ENCODE measurements around the gene PLOD1.

PLOD1 gene

GRCh38 chr1:11981378-11982009, 47.0 kb downstream of the PLOD1 start:
- Mint-ChIP-seq H3K4me3 (peak overlapping the region; percentile 94 to 97), H3K4me1 (ENCODE audit: low read depth in 2 of 2) (peaks cover 41 to 44% of the 10 kb centered on the region in 2 donors), H3K27ac (peak overlapping the region; percentile 96 to 98), H3K36me3 (ENCODE audit: insufficient read depth) (peaks cover 24% of the 10 kb centered on the region), H3K27me3 (no peaks in the 10 kb centered on the region), H3K9me3 (no peaks in the 10 kb centered on the region)
- no peak for DNase-seq
- ATAC-seq (replicated peaks), result no peak

GRCh38 chr1:11982010-11982392, 47.5 kb downstream of the PLOD1 start:
- H3K4me1 Mint-ChIP-seq (ENCODE audit: low read depth in 2 of 2), result peaks cover 41 to 44% of the 10 kb centered on the region in 2 donors
- H3K27ac Mint-ChIP-seq, result peak overlapping the region; percentile 52 to 98
- DNase-seq, result no peak
- H3K4me3 Mint-ChIP-seq, result peak overlapping the region; percentile 94 to 97
- H3K36me3 Mint-ChIP-seq (ENCODE audit: insufficient read depth), result peaks cover 24% of the 10 kb centered on the region
- H3K9me3 Mint-ChIP-seq, result no peaks in the 10 kb centered on the region
- ATAC-seq (replicated peaks), result no peak
- no peaks in the 10 kb centered on the region for H3K27me3 Mint-ChIP-seq

DNA sequence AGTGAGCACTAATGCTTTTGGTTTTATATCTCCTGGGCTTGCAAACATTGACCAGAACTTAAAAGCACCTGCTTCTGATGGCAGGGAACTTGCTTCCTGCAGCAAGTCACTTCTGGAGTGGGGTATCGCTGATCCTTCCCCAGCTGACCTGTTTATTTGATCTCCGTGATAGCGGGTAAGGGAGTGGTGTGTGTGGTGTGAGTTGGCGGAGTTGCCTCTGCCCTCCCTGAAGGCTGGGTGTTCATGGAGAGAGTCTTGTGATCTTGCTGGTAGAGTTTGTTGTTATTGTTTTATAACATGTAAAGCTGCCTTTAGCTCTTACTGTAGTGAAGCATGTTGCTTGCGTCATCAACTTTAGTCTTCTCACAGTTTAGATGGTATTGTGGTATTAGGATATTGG, 49.6 kb downstream of the PLOD1 start:
- DNase-seq, result no peak
- Mint-ChIP-seq H3K4me1 (ENCODE audit: low read depth in 2 of 2) (peaks cover 44 to 47% of the 10 kb centered on the region in 2 donors), H3K36me3 (ENCODE audit: insufficient read depth) (peaks cover 31% of the 10 kb centered on the region), H3K4me3 (no peak overlapping the region), H3K27ac (peak overlapping the region in 1 of 2 donors; percentile 65), H3K27me3 (no peaks in the 10 kb centered on the region), H3K9me3 (no peaks in the 10 kb centered on the region)
- no peak for ATAC-seq (replicated peaks)

DNA sequence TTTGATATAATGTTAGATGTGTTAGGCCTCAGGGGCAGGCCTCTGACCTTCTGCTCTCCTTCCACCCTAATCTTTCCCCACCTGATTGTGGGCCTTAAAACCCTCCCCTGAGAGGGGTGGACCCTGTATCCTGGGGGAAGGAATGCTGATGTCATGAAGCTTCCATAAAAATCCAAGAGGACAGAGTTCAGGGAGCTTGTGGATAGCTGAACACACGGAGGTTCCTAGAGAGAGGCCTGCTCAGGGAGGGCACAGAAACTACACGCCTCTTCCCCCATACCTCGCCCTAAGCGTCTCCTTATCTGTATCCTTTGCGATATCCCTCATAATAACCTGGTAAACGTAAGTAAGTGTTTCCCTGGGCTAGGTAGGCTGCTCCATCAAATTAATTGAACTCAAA, 50.1 kb downstream of the PLOD1 start:
- ATAC-seq (replicated peaks), result no peak
- H3K4me1 Mint-ChIP-seq (ENCODE audit: low read depth in 2 of 2), result peaks cover 45% of the 10 kb centered on the region in 2 donors
- no peaks in the 10 kb centered on the region for H3K9me3 Mint-ChIP-seq
- H3K36me3 Mint-ChIP-seq (ENCODE audit: insufficient read depth), result peaks cover 35% of the 10 kb centered on the region
- H3K27ac Mint-ChIP-seq, result peak overlapping the region in 1 of 2 donors; percentile 65
- H3K4me3 Mint-ChIP-seq, result no peak overlapping the region
- DNase-seq, result no peak
- H3K27me3 Mint-ChIP-seq, result no peaks in the 10 kb centered on the region

DNA sequence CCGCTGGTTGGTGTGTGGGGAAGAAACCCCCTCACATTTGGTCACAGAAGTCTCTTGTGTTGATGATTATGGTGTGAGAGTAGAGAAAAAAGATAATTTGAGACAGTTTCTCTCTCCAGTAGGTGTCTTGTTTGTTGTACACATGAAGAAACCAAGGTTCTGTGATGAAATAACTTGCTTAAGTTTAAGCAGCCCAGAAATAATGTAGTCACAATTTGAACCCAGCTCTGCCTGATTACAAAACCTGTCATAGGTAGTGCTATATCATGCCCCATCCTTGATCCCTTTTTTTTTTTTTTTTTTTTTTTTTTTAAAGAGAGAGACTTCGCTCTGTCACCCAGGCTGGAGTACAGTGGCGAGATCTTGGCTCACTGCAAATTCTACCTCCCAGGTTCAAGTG, 50.7 kb downstream of the PLOD1 start:
- Mint-ChIP-seq H3K9me3 (no peaks in the 10 kb centered on the region), H3K27me3 (no peaks in the 10 kb centered on the region), H3K4me1 (ENCODE audit: low read depth in 2 of 2) (peaks cover 47 to 48% of the 10 kb centered on the region in 2 donors), H3K4me3 (no peak overlapping the region), H3K36me3 (ENCODE audit: insufficient read depth) (peaks cover 41% of the 10 kb centered on the region), H3K27ac (peak overlapping the region in 1 of 2 donors; percentile 51)
- ATAC-seq (replicated peaks) (no peak), DNase-seq (no peak)

- no peaks in the 10 kb centered on the region for H3K27me3 Mint-ChIP-seq
- H3K4me1 Mint-ChIP-seq (ENCODE audit: low read depth in 2 of 2), result peaks cover 49 to 50% of the 10 kb centered on the region in 2 donors
- ATAC-seq (replicated peaks) (no peak), DNase-seq (no peak)
- no peak overlapping the region for H3K4me3 Mint-ChIP-seq
- no peaks in the 10 kb centered on the region for H3K9me3 Mint-ChIP-seq
- peaks cover 47% of the 10 kb centered on the region for H3K36me3 Mint-ChIP-seq (ENCODE audit: insufficient read depth)
- peak overlapping the region in 1 of 2 donors; percentile 51 for H3K27ac Mint-ChIP-seq
Measured at GRCh38 chr1:11985851-11986250, 51.3 kb downstream of the PLOD1 start.

DNA sequence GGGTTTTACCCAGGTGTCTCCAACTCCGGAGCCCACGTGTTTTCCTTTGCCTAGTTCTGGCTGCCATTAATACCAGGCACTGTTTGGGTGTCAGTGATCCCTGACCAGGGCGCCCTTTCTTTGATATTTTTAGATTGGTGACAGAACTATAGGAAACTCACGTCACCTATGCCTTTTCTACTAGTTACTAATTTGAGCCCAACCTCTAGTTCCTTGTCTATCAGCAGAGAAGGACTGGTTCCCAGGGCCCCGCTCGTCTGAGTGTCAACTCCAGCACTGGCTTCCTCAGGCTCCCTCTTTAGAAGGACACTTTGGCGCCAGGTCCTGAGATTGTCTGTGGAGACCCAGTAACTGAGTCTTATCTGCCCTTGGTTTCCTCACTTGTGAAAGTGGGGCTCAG, 55.2 kb downstream of the PLOD1 start:
- H3K27me3 Mint-ChIP-seq, result no peaks in the 10 kb centered on the region
- H3K9me3 Mint-ChIP-seq, result no peaks in the 10 kb centered on the region
- H3K36me3 Mint-ChIP-seq (ENCODE audit: insufficient read depth), result peaks cover 67% of the 10 kb centered on the region
- H3K27ac Mint-ChIP-seq, result peak overlapping the region; percentile 79 to 83
- DNase-seq (no peak), ATAC-seq (replicated peaks) (no peak)
- peaks cover 22 to 27% of the 10 kb centered on the region in 2 donors for H3K4me1 Mint-ChIP-seq (ENCODE audit: low read depth in 2 of 2)
- no peak overlapping the region for H3K4me3 Mint-ChIP-seq

DNA sequence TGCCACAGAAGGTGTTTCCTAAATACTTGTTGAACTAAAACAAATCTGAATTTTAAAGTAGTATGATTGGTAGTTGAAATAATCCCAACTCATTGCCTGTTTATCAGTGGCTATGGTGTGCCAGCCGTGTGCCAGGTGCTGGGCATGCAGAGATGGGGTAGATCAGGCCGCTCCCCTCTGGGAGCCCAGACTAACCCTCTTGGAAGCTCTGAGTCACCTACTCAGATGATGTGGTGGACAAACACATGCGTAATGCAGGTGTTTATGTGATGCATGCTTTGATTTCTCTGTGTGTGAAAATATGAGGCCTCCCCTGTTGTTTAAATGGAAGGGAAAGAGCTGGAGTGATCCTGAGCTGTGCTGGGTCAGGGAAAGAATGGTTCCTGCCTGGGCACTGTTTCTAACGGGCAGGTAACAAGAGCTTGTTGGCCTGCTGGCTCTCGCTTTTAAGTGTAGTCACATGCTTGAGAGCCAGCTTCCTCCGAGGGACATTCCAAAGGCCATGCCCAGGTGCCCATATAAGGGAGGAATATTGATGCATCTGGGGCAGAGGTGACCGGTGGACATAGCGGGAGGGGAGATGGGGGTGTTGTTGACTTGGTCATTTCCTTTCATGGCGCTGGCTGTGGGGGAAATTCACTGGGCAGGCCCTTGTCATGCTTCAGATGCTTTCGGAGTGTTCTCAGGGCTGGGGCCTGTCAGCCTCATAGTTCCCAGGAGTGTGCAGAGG, 56.0 kb downstream of the PLOD1 start:
- ATAC-seq (replicated peaks), result no peak

GRCh38 chr1:11991969-11992676, 57.6 kb downstream of the PLOD1 start:
- H3K27ac Mint-ChIP-seq, result no peak overlapping the region
- H3K4me3 Mint-ChIP-seq, result no peak overlapping the region
- H3K4me1 Mint-ChIP-seq (ENCODE audit: low read depth in 2 of 2), result peaks cover 16 to 20% of the 10 kb centered on the region in 2 donors
- no peaks in the 10 kb centered on the region for H3K9me3 Mint-ChIP-seq
- H3K27me3 Mint-ChIP-seq, result no peaks in the 10 kb centered on the region
- no peak for ATAC-seq (replicated peaks)
- H3K36me3 Mint-ChIP-seq (ENCODE audit: insufficient read depth), result peaks cover 69% of the 10 kb centered on the region
- no peak for DNase-seq

More for the DNA sequence above, 56.0 kb downstream of the PLOD1 start:
- peak overlapping the region in 1 of 2 donors; percentile 83 for H3K27ac Mint-ChIP-seq
- no peaks in the 10 kb centered on the region for H3K9me3 Mint-ChIP-seq
- peaks cover 60% of the 10 kb centered on the region for H3K36me3 Mint-ChIP-seq (ENCODE audit: insufficient read depth)
- no peaks in the 10 kb centered on the region for H3K27me3 Mint-ChIP-seq
- no peak overlapping the region for H3K4me3 Mint-ChIP-seq
- peaks cover 22 to 24% of the 10 kb centered on the region in 2 donors for H3K4me1 Mint-ChIP-seq (ENCODE audit: low read depth in 2 of 2)
- DNase-seq, result no peak

- no peak overlapping the region for H3K4me3 Mint-ChIP-seq
- H3K36me3 Mint-ChIP-seq (ENCODE audit: insufficient read depth), result peaks cover 66% of the 10 kb centered on the region
- H3K27ac Mint-ChIP-seq, result no peak overlapping the region
- ATAC-seq (replicated peaks) (no peak), DNase-seq (no peak)
- no peaks in the 10 kb centered on the region for H3K27me3 Mint-ChIP-seq
- no peaks in the 10 kb centered on the region for H3K9me3 Mint-ChIP-seq
- H3K4me1 Mint-ChIP-seq (ENCODE audit: low read depth in 2 of 2), result no peaks in the 10 kb centered on the region
Measured at GRCh38 chr1:11997081-11997850, 62.7 kb downstream of the PLOD1 start.

- Mint-ChIP-seq H3K27ac (no peak overlapping the region), H3K9me3 (no peaks in the 10 kb centered on the region), H3K4me1 (ENCODE audit: low read depth in 2 of 2) (no peaks in the 10 kb centered on the region), H3K4me3 (no peak overlapping the region), H3K27me3 (no peaks in the 10 kb centered on the region), H3K36me3 (ENCODE audit: insufficient read depth) (peaks cover 69% of the 10 kb centered on the region)
- DNase-seq (no peak), ATAC-seq (replicated peaks) (no peak)
Measured at GRCh38 chr1:11998636-11999035, 64.1 kb downstream of the PLOD1 start.

- no peaks in the 10 kb centered on the region for H3K27me3 Mint-ChIP-seq
- H3K36me3 Mint-ChIP-seq (ENCODE audit: insufficient read depth), result peaks cover 69% of the 10 kb centered on the region
- H3K4me3 Mint-ChIP-seq, result no peak overlapping the region
- ATAC-seq (replicated peaks) (no peak), DNase-seq (no peak)
- no peak overlapping the region for H3K27ac Mint-ChIP-seq
- H3K9me3 Mint-ChIP-seq, result no peaks in the 10 kb centered on the region
- H3K4me1 Mint-ChIP-seq (ENCODE audit: low read depth in 2 of 2), result no peaks in the 10 kb centered on the region
Measured at GRCh38 chr1:11999236-11999635, 64.7 kb downstream of the PLOD1 start.

DNA sequence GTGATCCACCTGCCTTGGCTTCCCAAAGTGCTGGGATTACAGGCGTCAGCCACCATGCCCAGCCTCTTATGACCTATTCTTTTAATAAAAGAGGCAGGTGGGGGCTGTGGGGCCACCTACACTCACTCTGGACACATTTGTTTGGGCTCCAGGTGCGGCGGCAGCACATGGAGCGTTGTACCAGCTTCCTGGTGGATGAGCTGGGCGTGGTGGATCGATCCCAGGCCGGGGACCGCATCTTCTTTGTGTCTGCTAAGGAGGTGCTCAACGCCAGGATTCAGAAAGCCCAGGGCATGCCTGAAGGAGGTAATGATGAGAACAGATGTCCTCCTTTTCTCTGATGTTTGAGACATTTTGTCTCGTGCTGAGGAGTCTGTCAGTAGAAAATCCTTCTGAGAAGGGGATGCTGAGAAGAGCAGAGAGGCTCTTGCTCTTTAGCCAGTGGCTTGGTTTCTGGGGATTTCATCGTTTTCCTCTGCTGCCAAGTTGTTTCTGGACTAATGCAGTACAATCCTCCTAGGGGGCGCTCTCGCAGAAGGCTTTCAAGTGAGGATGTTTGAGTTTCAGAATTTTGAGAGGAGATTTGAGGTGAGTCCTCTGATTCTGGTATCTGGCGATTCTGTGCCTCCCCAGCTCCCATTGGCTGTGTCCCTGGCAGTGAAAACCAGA, 66.9 kb downstream of the PLOD1 start:
- ATAC-seq (replicated peaks) (no peak), DNase-seq (peak in 2 of 3 experiments; percentile 24 to 32)
- Mint-ChIP-seq H3K27me3 (no peaks in the 10 kb centered on the region), H3K27ac (no peak overlapping the region), H3K36me3 (ENCODE audit: insufficient read depth) (peaks cover 80% of the 10 kb centered on the region), H3K4me3 (no peak overlapping the region), H3K4me1 (ENCODE audit: low read depth in 2 of 2) (peaks cover 0 to 2% of the 10 kb centered on the region in 2 donors), H3K9me3 (no peaks in the 10 kb centered on the region)
